ENCODE measurements around the gene BOD1.

BOD1 gene

DNA sequence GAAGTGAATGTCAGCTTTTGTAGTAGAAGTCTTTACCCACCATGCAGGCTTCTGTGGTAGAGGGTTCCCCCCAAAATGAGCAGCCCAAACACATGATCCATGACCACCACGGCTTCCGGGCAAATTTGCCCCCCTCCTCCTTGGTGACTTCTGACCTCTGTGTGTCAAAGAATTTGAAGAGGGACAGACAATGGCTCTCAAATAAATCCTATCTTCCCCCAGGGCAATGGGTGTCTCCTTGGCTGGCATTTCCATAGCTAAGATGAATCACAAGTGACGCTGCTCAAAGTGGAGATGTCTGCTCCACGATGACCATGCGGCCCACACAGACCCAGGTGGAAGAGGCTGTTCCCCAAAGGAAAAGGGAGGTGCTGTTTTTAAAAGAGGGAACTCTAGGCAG is 30.2 kb upstream of the BOD1 start:
- H3K4me1 ChIP-seq (ENCODE audit: insufficient read depth, low read length): peaks cover 26% of the 10 kb centered on the region
- no peak overlapping the region for H3K4me3 ChIP-seq (ENCODE audit: low read length)
- H2AFZ ChIP-seq (ENCODE audit: low read depth, low read length): no peak overlapping the region
- no peaks in the 10 kb centered on the region for H3K9me3 ChIP-seq (ENCODE audit: low read length)
- H3K36me3 ChIP-seq (ENCODE audit: insufficient read depth, low read length): no peaks in the 10 kb centered on the region
- no peaks in the 10 kb centered on the region for H3K27me3 ChIP-seq (ENCODE audit: insufficient read depth, low read length)

DNA sequence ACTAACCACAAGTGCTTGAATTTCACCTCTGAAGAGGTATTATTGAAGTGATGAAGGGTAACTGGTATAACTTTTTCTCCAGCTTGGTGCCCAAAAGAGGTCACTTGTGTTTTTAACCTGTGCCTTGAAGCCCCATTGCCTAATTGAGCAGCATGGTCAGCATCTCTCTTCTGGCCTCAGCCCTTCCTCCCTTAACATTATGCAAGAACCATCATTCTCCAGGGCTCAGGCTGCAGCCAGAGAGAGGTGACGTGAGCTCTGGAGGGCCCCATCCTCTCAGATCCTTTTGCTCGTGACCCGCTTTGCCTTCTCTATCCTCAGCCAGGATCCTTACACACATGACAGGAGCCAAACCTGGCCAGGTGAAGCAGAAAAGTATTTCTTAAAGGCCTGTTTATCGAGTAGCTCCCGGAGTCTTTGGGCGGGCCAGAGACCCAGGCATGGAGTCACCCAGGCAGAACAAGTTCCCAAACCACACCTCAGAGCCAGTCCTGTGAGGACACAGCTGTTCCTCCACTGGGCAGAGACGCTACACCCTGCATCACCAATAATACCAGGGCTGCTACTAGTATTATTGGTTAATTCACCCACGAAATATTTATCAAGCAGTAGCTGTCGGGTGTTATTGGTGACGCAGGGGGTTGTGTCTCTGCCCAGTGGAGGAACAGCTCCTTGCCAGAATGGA is 29.6 kb upstream of the BOD1 start:
- Histone ChIP-seq H3K27me3 (ENCODE audit: insufficient read depth, low read length) (no peaks in the 10 kb centered on the region), H3K9me3 (ENCODE audit: low read length) (no peaks in the 10 kb centered on the region), H3K36me3 (ENCODE audit: insufficient read depth, low read length) (no peaks in the 10 kb centered on the region), H3K4me1 (ENCODE audit: insufficient read depth, low read length) (peaks cover 26% of the 10 kb centered on the region), H2AFZ (ENCODE audit: low read depth, low read length) (no peak overlapping the region), H3K4me3 (ENCODE audit: low read length) (no peak overlapping the region)

- H3K36me3 ChIP-seq (ENCODE audit: insufficient read depth, low read length): no peaks in the 10 kb centered on the region
- H2AFZ ChIP-seq (ENCODE audit: low read depth, low read length): no peak overlapping the region
- H3K4me3 ChIP-seq (ENCODE audit: low read length): no peak overlapping the region
- peaks cover 26% of the 10 kb centered on the region for H3K4me1 ChIP-seq (ENCODE audit: insufficient read depth, low read length)
- H3K27me3 ChIP-seq (ENCODE audit: insufficient read depth, low read length): no peaks in the 10 kb centered on the region
- no peaks in the 10 kb centered on the region for H3K9me3 ChIP-seq (ENCODE audit: low read length)
These were observed 29.0 kb upstream of the BOD1 start for GRCh38 chr5:173645437-173645807.

- Histone ChIP-seq H3K36me3 (ENCODE audit: insufficient read depth, low read length) (no peaks in the 10 kb centered on the region), H3K4me1 (ENCODE audit: insufficient read depth, low read length) (peaks cover 26% of the 10 kb centered on the region), H3K4me3 (ENCODE audit: low read length) (no peak overlapping the region), H3K27me3 (ENCODE audit: insufficient read depth, low read length) (no peaks in the 10 kb centered on the region), H3K9me3 (ENCODE audit: low read length) (no peaks in the 10 kb centered on the region), H2AFZ (ENCODE audit: low read depth, low read length) (no peak overlapping the region)
These were observed 28.4 kb upstream of the BOD1 start for GRCh38 chr5:173644673-173645436.

DNA sequence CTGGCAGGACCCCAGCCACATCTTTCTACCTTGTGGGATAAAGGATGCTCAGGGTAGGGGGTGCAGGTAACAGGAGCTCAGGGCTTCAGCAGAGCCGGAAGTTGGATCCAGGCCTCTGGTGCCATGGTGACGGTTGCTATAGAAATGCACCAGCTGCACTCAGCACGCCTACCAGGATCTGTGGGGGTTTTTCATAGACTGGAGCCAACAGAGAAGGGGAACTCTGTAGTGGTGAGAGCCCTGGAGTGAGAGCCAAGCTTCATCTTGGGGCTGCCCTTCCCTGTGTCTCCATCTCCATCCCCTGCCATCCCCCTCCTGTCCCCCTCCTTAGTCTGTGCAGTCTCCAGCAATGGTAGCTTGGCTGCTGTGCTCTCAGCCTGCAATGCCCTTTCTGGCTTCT is 27.5 kb upstream of the BOD1 start:
- Histone ChIP-seq H3K9me3 (ENCODE audit: low read length) (no peaks in the 10 kb centered on the region), H3K4me1 (ENCODE audit: insufficient read depth, low read length) (peaks cover 26% of the 10 kb centered on the region), H2AFZ (ENCODE audit: low read depth, low read length) (no peak overlapping the region), H3K27me3 (ENCODE audit: insufficient read depth, low read length) (no peaks in the 10 kb centered on the region), H3K4me3 (ENCODE audit: low read length) (no peak overlapping the region), H3K36me3 (ENCODE audit: insufficient read depth, low read length) (no peaks in the 10 kb centered on the region)

- peaks cover 26% of the 10 kb centered on the region for H3K4me1 ChIP-seq (ENCODE audit: insufficient read depth, low read length)
These were observed 26.5 kb upstream of the BOD1 start for GRCh38 chr5:173642895-173643481.

GRCh38 chr5:173642191-173642816 is 25.9 kb upstream of the BOD1 start:
- Histone ChIP-seq H3K36me3 (ENCODE audit: insufficient read depth, low read length) (no peaks in the 10 kb centered on the region), H3K9me3 (ENCODE audit: low read length) (no peaks in the 10 kb centered on the region), H2AFZ (ENCODE audit: low read depth, low read length) (no peak overlapping the region), H3K27me3 (ENCODE audit: insufficient read depth, low read length) (no peaks in the 10 kb centered on the region), H3K4me3 (ENCODE audit: low read length) (no peak overlapping the region), H3K4me1 (ENCODE audit: insufficient read depth, low read length) (peaks cover 26% of the 10 kb centered on the region)

More at GRCh38 chr5:173642895-173643481, 26.5 kb upstream of the BOD1 start:
- H2AFZ ChIP-seq (ENCODE audit: low read depth, low read length): no peak overlapping the region
- no peaks in the 10 kb centered on the region for H3K36me3 ChIP-seq (ENCODE audit: insufficient read depth, low read length)
- H3K27me3 ChIP-seq (ENCODE audit: insufficient read depth, low read length): no peaks in the 10 kb centered on the region
- H3K4me3 ChIP-seq (ENCODE audit: low read length): no peak overlapping the region
- H3K9me3 ChIP-seq (ENCODE audit: low read length): no peaks in the 10 kb centered on the region

- Histone ChIP-seq H3K36me3 (ENCODE audit: insufficient read depth, low read length) (no peaks in the 10 kb centered on the region), H3K4me3 (ENCODE audit: low read length) (no peak overlapping the region), H3K27me3 (ENCODE audit: insufficient read depth, low read length) (no peaks in the 10 kb centered on the region), H2AFZ (ENCODE audit: low read depth, low read length) (no peak overlapping the region), H3K9me3 (ENCODE audit: low read length) (no peaks in the 10 kb centered on the region), H3K4me1 (ENCODE audit: insufficient read depth, low read length) (peaks cover 20% of the 10 kb centered on the region)
These were observed 23.8 kb upstream of the BOD1 start for GRCh38 chr5:173640156-173640804.

GRCh38 chr5:173638126-173639040 is 21.9 kb upstream of the BOD1 start:
- Histone ChIP-seq H3K4me3 (ENCODE audit: low read length) (no peak overlapping the region), H2AFZ (ENCODE audit: low read depth, low read length) (no peak overlapping the region), H3K36me3 (ENCODE audit: insufficient read depth, low read length) (no peaks in the 10 kb centered on the region), H3K27me3 (ENCODE audit: insufficient read depth, low read length) (no peaks in the 10 kb centered on the region), H3K9me3 (ENCODE audit: low read length) (no peaks in the 10 kb centered on the region), H3K4me1 (ENCODE audit: insufficient read depth, low read length) (peaks cover 2% of the 10 kb centered on the region)

DNA sequence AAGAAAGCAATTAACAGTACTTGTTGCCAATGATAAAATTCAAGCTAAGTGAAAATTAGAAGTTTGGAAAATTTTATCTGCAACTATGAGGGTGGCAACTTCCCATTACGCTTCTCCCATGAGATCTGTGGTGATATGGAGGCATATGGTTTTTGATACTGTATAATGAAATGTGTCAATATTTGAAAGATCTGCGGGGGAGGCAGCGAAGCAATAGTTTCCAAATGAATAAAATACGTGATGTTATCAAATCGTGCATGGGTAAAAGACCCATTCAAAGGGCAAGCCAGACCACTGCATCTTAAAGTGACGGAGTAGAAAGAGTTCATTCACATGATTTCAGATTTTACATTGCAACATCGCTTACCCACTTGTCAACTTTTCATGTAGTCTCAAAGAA is 20.9 kb upstream of the BOD1 start:
- Histone ChIP-seq H2AFZ (ENCODE audit: low read depth, low read length) (no peak overlapping the region), H3K4me3 (ENCODE audit: low read length) (no peak overlapping the region), H3K9me3 (ENCODE audit: low read length) (no peaks in the 10 kb centered on the region), H3K27me3 (ENCODE audit: insufficient read depth, low read length) (no peaks in the 10 kb centered on the region), H3K4me1 (ENCODE audit: insufficient read depth, low read length) (no peaks in the 10 kb centered on the region), H3K36me3 (ENCODE audit: insufficient read depth, low read length) (no peaks in the 10 kb centered on the region)

DNA sequence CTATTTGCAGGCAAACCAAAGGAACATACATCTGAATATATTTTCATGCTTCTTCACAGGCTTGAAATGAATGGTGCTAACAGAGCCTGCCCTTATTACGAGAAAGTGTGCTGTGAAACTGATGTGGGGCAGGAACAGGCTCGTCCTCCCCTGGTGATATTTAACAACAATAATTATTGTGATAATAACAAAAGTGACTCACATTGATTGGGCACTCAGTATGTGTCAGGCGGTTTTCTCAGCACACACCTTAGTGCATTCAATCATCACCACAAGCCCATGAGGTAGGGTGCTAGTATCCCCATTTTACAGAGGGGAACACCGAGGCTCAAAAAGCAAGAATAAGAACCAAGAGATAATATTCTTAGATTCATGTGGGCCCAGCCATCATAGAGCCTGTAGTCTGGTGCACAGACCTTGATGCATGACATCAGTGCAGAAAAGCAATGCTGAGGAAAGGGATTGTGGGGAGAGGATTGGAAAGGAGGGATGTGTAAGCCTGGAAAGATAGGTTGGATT is 18.1 kb upstream of the BOD1 start:
- H3K9me3 ChIP-seq (ENCODE audit: low read length): no peaks in the 10 kb centered on the region
- no peaks in the 10 kb centered on the region for H3K27me3 ChIP-seq (ENCODE audit: insufficient read depth, low read length)
- H3K4me3 ChIP-seq (ENCODE audit: low read length): no peak overlapping the region
- H3K36me3 ChIP-seq (ENCODE audit: insufficient read depth, low read length): no peaks in the 10 kb centered on the region
- H2AFZ ChIP-seq (ENCODE audit: low read depth, low read length): no peak overlapping the region
- H3K4me1 ChIP-seq (ENCODE audit: insufficient read depth, low read length): no peaks in the 10 kb centered on the region

DNA sequence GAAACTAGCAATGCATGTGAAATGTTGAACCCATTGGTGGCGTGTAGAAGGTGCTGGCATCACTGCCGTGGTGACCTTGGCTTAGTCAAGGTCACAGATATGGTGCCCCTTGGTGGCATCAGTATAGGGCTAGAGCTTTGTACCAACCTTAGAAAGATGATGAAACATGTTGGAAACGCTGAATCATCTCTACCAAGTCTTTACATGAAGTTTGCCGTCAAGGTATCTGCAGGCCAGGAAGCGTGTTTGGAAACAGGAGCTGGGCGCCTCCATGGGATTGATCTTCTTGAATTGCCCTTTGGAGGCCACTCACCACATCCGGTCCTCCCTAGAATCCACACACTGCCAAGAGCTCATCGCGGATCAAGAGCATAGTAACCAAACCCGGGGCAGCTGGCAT is 16.9 kb upstream of the BOD1 start:
- no peaks in the 10 kb centered on the region for H3K36me3 ChIP-seq (ENCODE audit: insufficient read depth, low read length)
- H3K4me3 ChIP-seq (ENCODE audit: low read length): no peak overlapping the region
- H3K27me3 ChIP-seq (ENCODE audit: insufficient read depth, low read length): no peaks in the 10 kb centered on the region
- H2AFZ ChIP-seq (ENCODE audit: low read depth, low read length): no peak overlapping the region
- H3K4me1 ChIP-seq (ENCODE audit: insufficient read depth, low read length): peaks cover 3% of the 10 kb centered on the region
- H3K9me3 ChIP-seq (ENCODE audit: low read length): no peaks in the 10 kb centered on the region

All from neuron (in vitro differentiated cells).